HepG2 (cell line): ENCODE measurements around the gene SLC44A4. TPM values are rescaled to one million over a fixed set of nuclear protein-coding genes. Genes with fewer than 3 reads are reported as not detected.

Experiments used
- BRCA1 ChIP-seq: sonication (generic); formaldehyde crosslinking; IDR thresholded peaks from 2 replicates; pipeline ENCODE4 v1.4.0; 2020; ENCODE audit warnings: missing genetic modification reagents
- DNMT3B ChIP-seq: conservative IDR thresholded peaks from 2 replicates; pipeline ENCODE4 v1.6.1; 2016; ENCODE audit warnings: missing biosample characterization, control low read depth
- DPF2 ChIP-seq: sonication (generic); formaldehyde crosslinking; IDR thresholded peaks from 2 replicates; pipeline ENCODE4 v1.4.0; 2020; ENCODE audit warnings: mild to moderate bottlenecking, low read depth, missing genetic modification reagents, borderline replicate concordance
- GATAD2A ChIP-seq: IDR thresholded peaks from 2 replicates; pipeline ENCODE4 v1.6.1; 2016
- GZF1 ChIP-seq: sonication (generic); formaldehyde crosslinking; IDR thresholded peaks from 2 replicates; pipeline ENCODE4 v1.5.1; 2020; ENCODE audit warnings: mild to moderate bottlenecking, missing genetic modification reagents
- HBP1 ChIP-seq: IDR thresholded peaks from 2 replicates; pipeline ENCODE4 v1.6.1; 2016; ENCODE audit warnings: low read depth, control low read depth
- HDAC1 ChIP-seq: sonication (generic); formaldehyde crosslinking; IDR thresholded peaks from 2 replicates; pipeline ENCODE4 v1.5.1; 2020; ENCODE audit warnings: mild to moderate bottlenecking, missing genetic modification reagents
- JUNB ChIP-seq: sonication (generic); formaldehyde crosslinking; IDR thresholded peaks from 2 replicates; pipeline ENCODE4 v1.8.0; 2022; ENCODE audit warnings: missing genetic modification reagents, mild to moderate bottlenecking, borderline replicate concordance
- MAZ ChIP-seq, 2 experiments: sonication (generic) in 1 of 2; formaldehyde crosslinking in 1 of 2; IDR thresholded peaks; 2 replicates each; pipeline versions ENCODE4 v1.5.0 to v1.6.1; 2012 to 2020; ENCODE audit warnings: low read depth in 2 of 2, mild to moderate bottlenecking in 2 of 2, borderline replicate concordance in 1 of 2, improper control_type of control experiment in 1 of 2, low read length in 1 of 2, missing genetic modification reagents in 1 of 2, moderate library complexity in 1 of 2
- NBN ChIP-seq: fragments of 450-650 bp; conservative IDR thresholded peaks from 2 replicates; pipeline ENCODE4 v1.6.1; 2017
- NFATC3 ChIP-seq: sonication (generic); formaldehyde crosslinking; IDR thresholded peaks from 2 replicates; pipeline ENCODE4 v1.5.1; 2020; ENCODE audit warnings: mild to moderate bottlenecking, missing genetic modification reagents
- NKX3-1 ChIP-seq: sonication (generic); formaldehyde crosslinking; IDR thresholded peaks from 2 replicates; pipeline ENCODE4 v1.5.0; 2020; ENCODE audit warnings: missing genetic modification reagents
- NRL ChIP-seq: sonication (generic); formaldehyde crosslinking; IDR thresholded peaks from 2 replicates; pipeline ENCODE4 v1.5.0; 2020; ENCODE audit warnings: missing genetic modification reagents, mild to moderate bottlenecking, moderate library complexity, borderline replicate concordance
- TBX3 ChIP-seq: fragments of 450-650 bp; IDR thresholded peaks from 2 replicates; pipeline ENCODE4 v1.6.1; 2017; ENCODE audit warnings: antibody characterized with exemption, mild to moderate bottlenecking, inconsistent platforms, borderline replicate concordance
- THYN1 ChIP-seq: sonication (generic); formaldehyde crosslinking; IDR thresholded peaks from 2 replicates; pipeline ENCODE4 v1.8.1; 2023; ENCODE audit warnings: low read depth, mild to moderate bottlenecking, moderate library complexity, missing genetic modification reagents, borderline replicate concordance
- ZFP62 ChIP-seq: sonication (generic); formaldehyde crosslinking; IDR thresholded peaks from 2 replicates; pipeline ENCODE4 v1.4.0; 2020; ENCODE audit warnings: missing genetic modification reagents
- ZNF251 ChIP-seq: sonication (generic); formaldehyde crosslinking; IDR thresholded peaks from 2 replicates; pipeline ENCODE4 v1.9.0; 2021; ENCODE audit warnings: mild to moderate bottlenecking, missing genetic modification reagents
- ZNF431 ChIP-seq: sonication (generic); formaldehyde crosslinking; IDR thresholded peaks from 2 replicates; pipeline ENCODE4 v1.9.0; 2022; ENCODE audit warnings: missing genetic modification reagents, low read depth, mild to moderate bottlenecking, borderline replicate concordance
- ZNF501 ChIP-seq: sonication (generic); formaldehyde crosslinking; IDR thresholded peaks from 2 replicates; pipeline ENCODE4 v1.5.1; 2020; ENCODE audit warnings: mild to moderate bottlenecking, moderate library complexity, missing genetic modification reagents
- ZNF558 ChIP-seq: sonication (generic); formaldehyde crosslinking; IDR thresholded peaks from 2 replicates; pipeline ENCODE4 v1.9.0; 2022; ENCODE audit warnings: mild to moderate bottlenecking, missing genetic modification reagents, borderline replicate concordance
- ZNF572 ChIP-seq: sonication (generic); formaldehyde crosslinking; IDR thresholded peaks from 2 replicates; pipeline ENCODE4 v1.5.1; 2020; ENCODE audit warnings: mild to moderate bottlenecking, missing genetic modification reagents
- ZNF577 ChIP-seq: sonication (generic); formaldehyde crosslinking; IDR thresholded peaks from 2 replicates; pipeline ENCODE4 v1.4.0; 2020; ENCODE audit warnings: mild to moderate bottlenecking, low read depth, missing genetic modification reagents, borderline replicate concordance
- ZNF644 ChIP-seq: IDR thresholded peaks from 2 replicates; pipeline ENCODE4 v1.6.1; 2016; ENCODE audit warnings: low read depth
- ZNF720 ChIP-seq: sonication (generic); formaldehyde crosslinking; IDR thresholded peaks from 2 replicates; pipeline ENCODE4 v1.4.0; 2020; ENCODE audit warnings: missing genetic modification reagents
- ZNF850 ChIP-seq: sonication (generic); formaldehyde crosslinking; conservative IDR thresholded peaks from 2 replicates; pipeline ENCODE4 v1.9.0; 2021; ENCODE audit warnings: mild to moderate bottlenecking, missing genetic modification reagents
- polyA plus RNA-seq, 8 experiments: library from polyadenylated mRNA; depleted of rRNA in 3 of 8; stranded (reverse) in 7 of 8; unstranded in 1 of 8; fragments of >200 nt; fragmentation: Illumina TruSeq in 4 of 8; extraction: Trizol in 4 of 8; gene quantifications; 2 replicates each; pipeline versions ENCODE4 v1.2.1 to v1.2.3, GENCODE V29; 2011 to 2016; ENCODE audit warnings: low read depth in 4 of 8, missing spikeins in 1 of 8, mixed read lengths in 1 of 8; ENCODE audit not compliant: insufficient read depth in 1 of 8
- total RNA-seq, 5 experiments: library from RNA; depleted of rRNA; stranded (reverse); fragments of >200 nt; fragmentation: Illumina TruSeq; extraction: Trizol; gene quantifications; 2 replicates each; pipeline ENCODE4 v1.2.3, GENCODE V29; 2016; ENCODE audit warnings: low read depth in 1 of 5
- TF ChIP-seq, protein P1 (sequence below): IDR thresholded peaks from 2 replicates; pipeline ENCODE4 v1.6.1; 2016

SLC44A4 gene
- total and polyA plus RNA-seq, 2 of the 13 experiments (the other 11 are each of a cell fraction or from before 2014, with no cell fraction given) = 3.5 to 5.9 TPM

DNA sequence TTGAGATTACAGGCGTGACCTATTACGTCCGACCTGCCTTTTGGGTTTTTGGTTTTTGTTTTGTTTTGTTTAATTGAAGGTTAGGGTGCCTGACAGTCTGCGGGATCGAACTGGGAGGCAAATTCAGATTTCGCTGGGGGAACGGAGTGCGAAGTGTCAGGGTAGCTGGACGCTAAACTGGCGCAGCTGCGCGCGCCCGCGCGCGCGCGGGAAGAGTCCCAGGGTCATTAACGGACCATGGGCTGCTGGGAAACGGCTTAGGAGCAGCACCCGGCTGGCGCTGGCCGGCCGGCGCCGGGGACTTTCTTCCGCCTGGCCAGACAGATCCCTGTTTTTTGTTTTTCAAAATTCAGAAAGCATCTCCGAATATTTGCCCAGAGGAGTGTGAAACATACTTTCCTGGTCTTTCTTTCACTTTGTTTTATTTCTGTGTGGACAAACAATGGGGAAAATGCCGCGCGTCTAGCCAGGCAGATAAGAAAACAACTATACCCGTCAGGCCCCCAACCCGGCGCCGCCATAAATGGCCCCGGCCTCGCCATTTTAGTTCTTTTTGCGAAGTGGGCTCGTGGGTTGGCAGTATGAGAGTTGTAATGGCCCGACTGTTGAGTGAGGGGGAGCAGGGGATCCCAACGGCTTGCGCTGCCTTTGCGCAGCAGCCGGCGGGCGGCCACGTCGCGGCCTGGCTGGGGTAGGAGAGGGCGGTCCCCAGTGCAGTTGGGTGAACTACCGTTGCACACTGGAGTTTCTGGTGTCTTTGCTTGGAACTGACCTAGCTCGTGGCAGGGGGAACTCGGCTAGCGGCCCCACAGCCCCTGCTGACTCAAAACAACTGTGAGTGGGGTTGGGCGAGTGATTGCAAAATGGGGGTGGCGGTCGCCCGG lies 44.2 kb downstream of the SLC44A4 start (continued):
- TF ChIP-seq, protein P1, sequence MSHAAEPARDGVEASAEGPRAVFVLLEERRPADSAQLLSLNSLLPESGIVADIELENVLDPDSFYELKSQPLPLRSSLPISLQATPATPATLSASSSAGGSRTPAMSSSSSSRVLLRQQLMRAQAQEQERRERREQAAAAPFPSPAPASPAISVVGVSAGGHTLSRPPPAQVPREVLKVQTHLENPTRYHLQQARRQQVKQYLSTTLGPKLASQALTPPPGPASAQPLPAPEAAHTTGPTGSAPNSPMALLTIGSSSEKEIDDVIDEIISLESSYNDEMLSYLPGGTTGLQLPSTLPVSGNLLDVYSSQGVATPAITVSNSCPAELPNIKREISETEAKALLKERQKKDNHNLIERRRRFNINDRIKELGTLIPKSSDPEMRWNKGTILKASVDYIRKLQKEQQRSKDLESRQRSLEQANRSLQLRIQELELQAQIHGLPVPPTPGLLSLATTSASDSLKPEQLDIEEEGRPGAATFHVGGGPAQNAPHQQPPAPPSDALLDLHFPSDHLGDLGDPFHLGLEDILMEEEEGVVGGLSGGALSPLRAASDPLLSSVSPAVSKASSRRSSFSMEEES = peak; percentile 47; the same call in 1 of the 2 replicates
- peak; percentile 41 for TF ChIP-seq ZNF431
- peak; percentile 82 for TF ChIP-seq ZNF501 (CRISPR knock-in tag)
- no peak; the same call in 1 of the 2 replicates for TF ChIP-seq ZNF577 (CRISPR knock-in tag)
- no peak for TF ChIP-seq ZNF720
- peak; percentile 76; the same call in 1 of the 2 replicates for TF ChIP-seq NRL (CRISPR knock-in tag)
- TF ChIP-seq HBP1 (CRISPR knock-in tag) = peak; percentile 96
- TF ChIP-seq HDAC1 (CRISPR knock-in tag) = peak; percentile 64
- 0 out of 2 replicates have a peak, but pooled peaks have one; percentile 67 for TF ChIP-seq THYN1 (CRISPR knock-in tag)
- no peak for TF ChIP-seq JUNB (CRISPR knock-in tag)
- peak; percentile 82; the same call in 1 of the 2 replicates for TF ChIP-seq DNMT3B (CRISPR knock-in tag)
- peak; percentile 92 for TF ChIP-seq NFATC3 (CRISPR knock-in tag)
- peak; percentile 89 for TF ChIP-seq NKX3-1 (CRISPR knock-in tag)
- TF ChIP-seq ZNF644 (CRISPR knock-in tag) = no peak
- peak; percentile 90 for TF ChIP-seq ZNF572 (CRISPR knock-in tag)
- 0 out of 2 replicates have a peak, but pooled peaks have one; percentile 4 for TF ChIP-seq MAZ (IDR thresholded peaks at IDR 0.05; ENCODE audit: borderline replicate concordance, low read depth, low read length)
- peak; percentile 70 for TF ChIP-seq MAZ (CRISPR knock-in tag; IDR thresholded peaks at IDR 0.05; ENCODE audit: low read depth)
- no peak for TF ChIP-seq DPF2
- TF ChIP-seq BRCA1 (CRISPR knock-in tag) = peak; percentile 60
- no peak for TF ChIP-seq NBN
- peak; percentile 55; the same call in 1 of the 2 replicates for TF ChIP-seq GZF1
- TF ChIP-seq GATAD2A (CRISPR knock-in tag) = peak; percentile 38
- TF ChIP-seq ZNF558 (CRISPR knock-in tag) = peak; percentile 84; the same call in 1 of the 2 replicates
- TF ChIP-seq ZFP62 (CRISPR knock-in tag) = no peak; the same call in 1 of the 2 replicates
- TF ChIP-seq TBX3 = 0 out of 2 replicates have a peak, but pooled peaks have one; percentile 34
- peak; percentile 89; the same call in 1 of the 2 replicates for TF ChIP-seq ZNF251
- TF ChIP-seq ZNF850 = no peak
